Stomach (tissue), 9 donors: ENCODE data around the gene ZNF225. TPM values are rescaled to one million over a fixed set of nuclear protein-coding genes. Genes with fewer than 3 reads are reported as not detected.
A peak's percentile ranks its signal among the peaks of the same experiment; 100 is the strongest.
"Not testable (repeated sequence)": the region's sequence is repeated elsewhere in the genome, so short reads cannot be mapped to it uniquely, and the experiment has no call there.

ENCODE experiments used
- DNase-seq, 2 donors: peaks; one replicate each; pipeline versions ENCODE4 v3.0.0 to v3.0.0-alpha.2; 2013 to 2019
- H3K27ac ChIP-seq, 5 donors: fragments of 200-600 bp in 4 of 5; sonication (generic) in 4 of 5; one replicate each; pipeline ENCODE4 v1.5.1; 2013 to 2019; ENCODE audit warnings: mild to moderate bottlenecking in 1 of 5, moderate library complexity in 1 of 5
- H3K27me3 ChIP-seq, 3 donors: fragments of 200-600 bp; sonication (generic); one replicate each; pipeline ENCODE4 v1.5.1; 2017 to 2019; ENCODE audit warnings: mixed run types in 1 of 3
- H3K36me3 ChIP-seq, 4 donors: fragments of 200-600 bp; sonication (generic); 1 replicate in 3 of 4; 2 replicates in 1 of 4; pipeline ENCODE4 v1.5.1; 2016 to 2019
- H3K4me1 ChIP-seq, 4 donors: fragments of 200-600 bp; sonication (generic); one replicate each; pipeline ENCODE4 v1.5.1; 2016 to 2019
- H3K4me3 ChIP-seq, 4 donors: fragments of 200-600 bp; sonication (generic) in 3 of 4; one replicate each; pipeline ENCODE4 v1.5.1; 2016 to 2019; ENCODE audit warnings: mild to moderate bottlenecking in 1 of 4
- H3K9me3 ChIP-seq, 4 donors: fragments of 200-600 bp; sonication (generic); one replicate each; pipeline ENCODE4 v1.5.1; 2016 to 2019
- CTCF ChIP-seq, 7 experiments: fragments of 450-650 bp in 4 of 7; fragments of 200-600 bp in 3 of 7; sonication (generic) in 3 of 7; IDR thresholded peaks; one replicate each; pipeline ENCODE4 v1.5.1; 2016 to 2019; ENCODE audit warnings: antibody characterized with exemption in 7 of 7, control low read depth in 2 of 7, mild to moderate bottlenecking in 1 of 7
- EP300 ChIP-seq: sonication (generic); formaldehyde crosslinking; IDR thresholded peaks from one replicate; pipeline ENCODE4 v1.6.1; 2017; ENCODE audit warnings: antibody characterized with exemption
- POLR2A ChIP-seq, 4 donors: fragments of 450-650 bp; IDR thresholded peaks; one replicate each; pipeline ENCODE4 v1.6.1; 2016; ENCODE audit warnings: antibody characterized with exemption in 4 of 4, control low read depth in 2 of 4, mild to moderate bottlenecking in 1 of 4, moderate library complexity in 1 of 4
- POLR2AphosphoS5 ChIP-seq, 3 donors: sonication (generic); formaldehyde crosslinking; IDR thresholded peaks; one replicate each; pipeline ENCODE4 v1.6.1; 2016; ENCODE audit warnings: antibody characterized with exemption in 3 of 3
- WGBS, 5 donors: extraction: QIAGEN DNeasy Blood & Tissue Kit in 3 of 5; methylation state at CpG; one replicate each; pipeline versions ENCODE4 v1.1.5 to v1.1.7; 2013 to 2018; 5-methylcytosine and 5-hydroxymethylcytosine counted together
- intact Hi-C: fragments of 100-400 bp; cut with DNase I; formaldehyde crosslinking; loops from one replicate; pipeline ENCODE4 v1.15.1; 2023; ENCODE audit warnings: low total_unique reads
- polyA plus RNA-seq, 3 donors: library from polyadenylated mRNA; stranded (reverse); fragments of 200-250 nt; gene quantifications; one replicate each; pipeline ENCODE4 v1.2.3, GENCODE V29; 2013
- total RNA-seq, 5 donors: library from RNA; depleted of rRNA; stranded (reverse); fragments of >200 nt; gene quantifications; one replicate each; pipeline versions ENCODE4 v1.1.0 to v1.2.3, GENCODE V29; 2014 to 2016
- donor health status: healthy with polysubstance abuse.
- donor health status: Bipolar disorder and iron deficiency.
- donor health status: healthy.

ZNF225 gene
- total and polyA plus RNA-seq, 8 donors = 0.29 to 8.3 (median 1.5) TPM

- Histone ChIP-seq H3K27ac (peak overlapping the region; percentile 53 to 88 (median 80)), H3K36me3 (peaks cover 12 to 34% (median 33%) of the 10 kb centered on the region in 4 donors), H3K4me1 (peaks cover 13 to 25% (median 24%) of the 10 kb centered on the region in 4 donors), H3K27me3 (no peaks in the 10 kb centered on the region), H3K4me3 (peak overlapping the region; percentile 54 to 93 (median 84)), H3K9me3 (peaks cover 0 to 34% (median 23%) of the 10 kb centered on the region in 4 donors)
- WGBS, 5 donors = 3 to 6% (median 5%) methylated on average over 18 of the region's 18 CpGs
- TF ChIP-seq POLR2A (IDR thresholded peaks at IDR 0.05) (no peak), POLR2AphosphoS5 (IDR thresholded peaks at IDR 0.05) (no peak), CTCF (IDR thresholded peaks at IDR 0.05) (no peak), EP300 (no peak)
- intact Hi-C loops = no loop called here
- no peak for DNase-seq
Observed at GRCh38 chr19:44113784-44114390, 688 bp downstream of the ZNF225 start.

DNA sequence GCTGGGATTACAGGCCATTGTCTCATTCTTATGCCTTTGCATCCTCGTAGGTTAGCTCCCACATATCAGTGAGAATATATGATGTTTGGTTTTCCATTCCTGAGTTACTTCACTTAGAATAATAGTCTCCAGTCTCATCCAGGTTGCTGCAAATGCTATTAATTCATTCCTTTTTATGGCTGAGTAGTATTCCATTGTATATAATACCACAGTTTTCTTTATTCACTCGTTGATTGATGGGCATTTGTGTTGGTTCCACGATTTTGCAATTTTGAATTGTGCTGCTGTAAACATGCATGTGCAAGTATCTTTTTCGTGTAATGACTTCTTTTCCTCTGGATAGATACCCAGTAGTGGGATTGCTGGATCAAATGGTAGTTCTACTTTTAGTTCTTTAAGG, 8.0 kb downstream of the ZNF225 start:
- intact Hi-C loops, H3K4me1 ChIP-seq, H3K27me3 ChIP-seq, H3K27ac ChIP-seq, H3K4me3 ChIP-seq, DNase-seq: not testable (repeated sequence)
- peaks cover 2 to 67% (median 46%) of the 10 kb centered on the region in 4 donors for H3K9me3 ChIP-seq
- 94 to 99% (median 97%) methylated on average over 4 of the region's 4 CpGs for WGBS, 5 donors
- H3K36me3 ChIP-seq = peaks cover 53 to 100% (median 99%) of the 10 kb centered on the region in 4 donors

- H3K4me1 ChIP-seq = no peaks in the 10 kb centered on the region
- no peak overlapping the region for H3K27ac ChIP-seq
- 95 to 98% (median 97%) methylated on average over 5 of the region's 5 CpGs for WGBS, 5 donors
- peaks cover 24 to 94% (median 75%) of the 10 kb centered on the region in 4 donors for H3K9me3 ChIP-seq
- TF ChIP-seq EP300 (no peak), CTCF (IDR thresholded peaks at IDR 0.05) (no peak), POLR2AphosphoS5 (IDR thresholded peaks at IDR 0.05) (no peak), POLR2A (IDR thresholded peaks at IDR 0.05) (no peak)
- no peak for DNase-seq
- H3K27me3 ChIP-seq = no peaks in the 10 kb centered on the region
- no peak overlapping the region for H3K4me3 ChIP-seq
- H3K36me3 ChIP-seq = peaks cover 31 to 69% (median 53%) of the 10 kb centered on the region in 4 donors
- intact Hi-C loops = no loop called here
Observed at GRCh38 chr19:44131955-44132354, 18.8 kb downstream of the ZNF225 start.

DNA sequence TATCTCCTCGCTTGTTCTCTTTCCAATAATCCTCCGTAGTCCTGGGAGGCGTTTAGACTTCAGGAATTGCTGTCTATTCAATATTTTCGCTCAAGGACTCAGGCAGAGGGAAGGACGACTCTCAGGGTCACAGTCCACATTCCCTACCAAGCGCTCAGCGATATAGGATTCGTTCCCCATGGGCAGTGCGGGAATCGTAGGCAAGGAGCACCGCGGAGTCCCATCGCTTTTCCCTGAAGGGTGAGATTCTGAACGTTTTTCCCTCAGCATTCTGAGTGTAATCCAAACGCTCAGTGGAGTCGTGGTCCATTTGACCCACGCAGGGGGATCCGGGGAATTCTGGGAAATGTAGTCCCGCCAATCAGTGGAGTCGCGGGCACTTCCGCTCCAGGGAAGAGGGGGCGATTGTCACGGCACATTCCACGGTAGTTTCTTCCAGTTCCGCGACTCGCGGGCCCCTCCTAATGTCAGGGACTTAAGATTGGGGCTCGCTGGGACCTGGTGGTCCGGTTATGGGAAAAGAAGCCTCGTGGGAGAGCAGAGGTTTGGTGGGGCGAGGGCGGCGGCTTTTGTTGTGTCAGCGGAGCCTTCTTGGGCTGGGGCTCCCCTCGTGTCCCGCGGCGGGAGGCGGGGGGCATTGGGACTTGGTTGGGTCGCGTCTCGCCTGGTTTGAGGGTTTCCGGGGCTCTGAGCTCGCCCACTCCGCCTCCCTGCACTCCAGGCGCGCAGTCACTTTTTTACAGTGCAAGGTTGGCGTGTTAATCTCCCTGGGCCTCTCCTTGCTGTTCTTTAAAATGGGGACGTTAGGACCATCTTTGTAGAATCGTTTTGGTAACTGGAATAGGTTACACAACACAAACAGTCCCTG, 28.2 kb downstream of the ZNF225 start, which contains the start of gene ZNF234:
Gene ZNF234, plus strand, starts transcription at position 364 of the 868 bp plus-strand sequence. CDS start 3,079 bp downstream, outside the sequence.
- DNase-seq = peak; percentile 75 to 95
- peak within 1 kb of the TSS; percentile 71 to 84 (median 79) for H3K27ac ChIP-seq
- TF ChIP-seq CTCF (IDR thresholded peaks at IDR 0.05) = no peak
- TF ChIP-seq POLR2AphosphoS5 (IDR thresholded peaks at IDR 0.05) = peak; percentile 26 to 72 (median 44)
- peaks cover 13 to 25% (median 22%) of the 10 kb centered on the region in 4 donors for H3K4me1 ChIP-seq
- H3K27me3 ChIP-seq = no peaks in the 10 kb centered on the region
- peaks cover 0 to 3% (median 0%) of the 10 kb centered on the region in 4 donors for H3K9me3 ChIP-seq
- H3K4me3 ChIP-seq = peak within 1 kb of the TSS; percentile 87 to 97 (median 91)
- peaks cover 5 to 26% (median 25%) of the 10 kb centered on the region in 4 donors for H3K36me3 ChIP-seq
- intact Hi-C loops = no loop called here
- 0 to 5% (median 0%) methylated on average over 46 to 52 of the region's 52 CpGs for WGBS, 5 donors
